MCF 10A (cell line): ENCODE measurements around the gene SEH1L. TPM values are rescaled to one million over a fixed set of nuclear protein-coding genes. Genes with fewer than 3 reads are reported as not detected.

Source experiments
- BruUV-seq: library from RNA; stranded (reverse); fragments of 400-500 nt; replicated peaks from 2 replicates; lab custom pipeline; 2021; lab: Mats Ljungman, UMichigan
- CTCF ChIA-PET: fragments of 300-600 bp; sonication (Branson Sonifier 250); formaldehyde crosslinking; extraction: SDS; loops from one replicate; lab custom pipeline; 2021; ENCODE audit warnings: antibody characterized with exemption, inconsistent platforms; lab: Yijun Ruan, JAX
- POLR2A ChIA-PET: fragments of 300-600, 350-650 bp; sonication (Branson Sonifier 250); formaldehyde crosslinking; extraction: SDS; loops from one replicate; lab custom pipeline; 2020; ENCODE audit warnings: antibody characterized with exemption, inconsistent platforms; lab: Yijun Ruan, JAX
- DNase-seq: peaks from one replicate; pipeline ENCODE4 v3.0.0-alpha.2; 2018; ENCODE audit not compliant: unreplicated experiment
- H3K27ac Mint-ChIP-seq: one replicate; pipeline ENCODE4 v1.8.0; 2022; ENCODE audit warnings: mild to moderate bottlenecking, low read depth, mixed read lengths; ENCODE audit not compliant: unreplicated experiment
- H3K27me3 Mint-ChIP-seq: one replicate; pipeline ENCODE4 v1.8.0; 2022; ENCODE audit warnings: mixed read lengths; ENCODE audit not compliant: insufficient read depth, unreplicated experiment
- H3K36me3 Mint-ChIP-seq: one replicate; pipeline ENCODE4 v1.8.0; 2022; ENCODE audit warnings: mild to moderate bottlenecking, moderate library complexity, mixed read lengths; ENCODE audit not compliant: insufficient read depth, unreplicated experiment
- H3K4me1 Mint-ChIP-seq: one replicate; pipeline ENCODE4 v1.8.0; 2022; ENCODE audit warnings: mixed read lengths; ENCODE audit not compliant: insufficient read depth, unreplicated experiment
- H3K4me3 Mint-ChIP-seq: one replicate; pipeline ENCODE4 v1.8.0; 2022; ENCODE audit warnings: mild to moderate bottlenecking, moderate library complexity, mixed read lengths; ENCODE audit not compliant: unreplicated experiment
- H3K9me3 Mint-ChIP-seq: one replicate; pipeline ENCODE4 v1.8.0; 2022; ENCODE audit warnings: mixed read lengths; ENCODE audit not compliant: unreplicated experiment
- CTCF ChIP-seq: fragments of 200-600 bp; IDR thresholded peaks from one replicate; pipeline ENCODE4 v1.8.0; 2022; ENCODE audit warnings: antibody characterized with exemption, mild to moderate bottlenecking; ENCODE audit not compliant: unreplicated experiment
- intact Hi-C: fragments of 100-400 bp; cut with micrococcal nuclease; formaldehyde crosslinking; loops from 2 replicates; pipeline ENCODE4 v1.14.1; 2022
- total RNA-seq: library from RNA; stranded (reverse); gene quantifications from 2 replicates; pipeline ENCODE4 v1.2.3, GENCODE V29; 2022

SEH1L gene
- total RNA-seq, 1 experiment from 2014 or later, result 139 TPM

- intact Hi-C loops, result no loop called here
- BruUV-seq, result no TSS peak
- Mint-ChIP-seq H3K27ac (no peak overlapping the region), H3K4me1 (no peaks in the 10 kb centered on the region), H3K27me3 (no peaks in the 10 kb centered on the region), H3K9me3 (no peaks in the 10 kb centered on the region), H3K36me3 (peaks cover 61% of the 10 kb centered on the region), H3K4me3 (no peak overlapping the region)
- TF ChIP-seq CTCF, result no peak
- POLR2A ChIA-PET, result no interaction called here
- CTCF ChIA-PET, result interaction anchor here (0.7 kb wide), 1 partner anchor 37 kb away, joined by 3 read pairs; no protein-coding TSS in a partner anchor
- no peak for DNase-seq
These were observed 63.9 kb downstream of the SEH1L start for GRCh38 chr18:13011719-13012118.

GRCh38 chr18:13014232-13014631, 66.4 kb downstream of the SEH1L start:
- ChIA-PET POLR2A (interaction anchor here (0.6 kb wide), 1 partner anchor 13 kb away, joined by 3 read pairs; no protein-coding TSS in a partner anchor), CTCF (interaction anchor here (1.0 kb wide), 1 partner anchor 21 kb away, joined by 3 read pairs; no protein-coding TSS in a partner anchor)
- peak overlapping the region; percentile 10 for H3K27ac Mint-ChIP-seq
- H3K27me3 Mint-ChIP-seq, result no peaks in the 10 kb centered on the region
- intact Hi-C loops, result no loop called here
- peaks cover 58% of the 10 kb centered on the region for H3K36me3 Mint-ChIP-seq
- BruUV-seq, result no TSS peak
- DNase-seq, result no peak
- TF ChIP-seq CTCF, result no peak
- no peaks in the 10 kb centered on the region for H3K4me1 Mint-ChIP-seq
- no peak overlapping the region for H3K4me3 Mint-ChIP-seq
- H3K9me3 Mint-ChIP-seq, result no peaks in the 10 kb centered on the region

GRCh38 chr18:13014818-13015217, 67.0 kb downstream of the SEH1L start:
- BruUV-seq, result no TSS peak

More at GRCh38 chr18:13014818-13015217, 67.0 kb downstream of the SEH1L start:
- peaks cover 54% of the 10 kb centered on the region for H3K36me3 Mint-ChIP-seq
- no peak overlapping the region for H3K4me3 Mint-ChIP-seq
- ChIA-PET CTCF (interaction anchor here (1.0 kb wide), 1 partner anchor 21 kb away, joined by 3 read pairs; no protein-coding TSS in a partner anchor), POLR2A (interaction anchor here (0.6 kb wide), 1 partner anchor 13 kb away, joined by 3 read pairs; no protein-coding TSS in a partner anchor)
- H3K27ac Mint-ChIP-seq, result no peak overlapping the region
- H3K4me1 Mint-ChIP-seq, result no peaks in the 10 kb centered on the region
- TF ChIP-seq CTCF, result no peak
- H3K9me3 Mint-ChIP-seq, result no peaks in the 10 kb centered on the region
- H3K27me3 Mint-ChIP-seq, result no peaks in the 10 kb centered on the region
- intact Hi-C loops, result no loop called here
- no peak for DNase-seq
